HCT116 (cell line): ENCODE results near the gene AVEN. TPM values are rescaled to one million over a fixed set of nuclear protein-coding genes. Genes with fewer than 3 reads are reported as not detected.

Experiments
- ATAC-seq: fragments of 200-7000 bp; cut with Tn5 transposase; 2 replicates; pipeline ENCODE4 v1.9.1; 2020; ENCODE audit warnings: mild to moderate bottlenecking, moderate library complexity
- BruUV-seq: library from RNA; stranded (reverse); fragments of 400-500 nt; replicated peaks from 2 replicates; lab custom pipeline; 2021; lab: Mats Ljungman, UMichigan
- CTCF ChIA-PET: fragments of 300-600 bp; sonication (Branson Sonifier 250); formaldehyde crosslinking; loops from one replicate; lab custom pipeline; 2021; ENCODE audit warnings: antibody characterized with exemption; lab: Charles Lee
- POLR2A ChIA-PET: fragments of 300-600, 350-600 bp; sonication (Branson Sonifier 250); formaldehyde crosslinking; loops from one replicate; lab custom pipeline; 2021; ENCODE audit warnings: antibody characterized with exemption; lab: Charles Lee
- RAD21 ChIA-PET, 2 experiments: fragments of 300-600 bp; sonication (Branson Sonifier 250); formaldehyde crosslinking; loops; one replicate each; lab custom pipeline; 2023; ENCODE audit warnings: low total read pairs in 2 of 2; ENCODE audit not compliant: uncharacterized antibody in 2 of 2, unreplicated experiment in 2 of 2, low non-redundant PET in 1 of 2; lab: Charles Lee
- DNase-seq: peaks from one replicate; pipeline ENCODE4 v3.0.0-alpha.2; 2010; ENCODE audit warnings: low read depth, low spot score
- H2AFZ ChIP-seq: fragments of 200-600 bp; shearing (Covaris generic), sonication (generic); 2 replicates; pipeline ENCODE4 v1.6.1; 2017; ENCODE audit warnings: low read depth, mixed run types, mixed read lengths, antibody characterized with exemption, low read length; ENCODE audit not compliant: poor library complexity, severe bottlenecking
- H3K27ac ChIP-seq: 2 replicates; pipeline ENCODE4 v1.5.1; 2012; ENCODE audit warnings: low read depth, low read length
- H3K27me3 ChIP-seq: fragments of 200-600 bp; sonication (generic); 2 replicates; pipeline ENCODE4 v1.6.1; 2016; ENCODE audit warnings: mixed run types, low read length, mixed read lengths; ENCODE audit not compliant: insufficient read depth
- H3K36me3 ChIP-seq, 2 experiments: fragments of 200-500 bp in 1 of 2; fragments of 200-600 bp in 1 of 2; sonication (Bioruptor generic) in 1 of 2; sonication (generic) in 1 of 2; 2 replicates each; pipeline versions ENCODE4 v1.5.1 to v1.6.1; 2014 to 2016; ENCODE audit warnings: low read length in 2 of 2, inconsistent platforms in 1 of 2, mixed read lengths in 1 of 2, mixed run types in 1 of 2; ENCODE audit not compliant: insufficient read depth in 2 of 2, control insufficient read depth in 1 of 2
- H3K4me1 ChIP-seq, 2 experiments: fragments of 200-600 bp in 1 of 2; sonication (generic) in 1 of 2; 2 replicates each; pipeline versions ENCODE4 v1.5.1 to v1.6.1; 2012 to 2017; ENCODE audit warnings: low read length in 2 of 2, inconsistent platforms in 1 of 2, mild to moderate bottlenecking in 1 of 2, mixed read lengths in 1 of 2, mixed run types in 1 of 2, moderate library complexity in 1 of 2; ENCODE audit not compliant: insufficient read depth in 2 of 2, control insufficient read depth in 1 of 2
- H3K4me2 ChIP-seq: fragments of 200-600 bp; sonication (generic); 2 replicates; pipeline ENCODE4 v1.6.1; 2017; ENCODE audit warnings: mixed run types, low read length, mixed read lengths
- H3K4me3 ChIP-seq, 2 experiments: fragments of 200-600 bp in 1 of 2; sonication (generic) in 1 of 2; replicated peaks in 1 of 2; 2 replicates each; pipeline ENCODE4 v1.5.1; 2011 to 2016; ENCODE audit warnings: low read length in 2 of 2, control low read depth in 1 of 2, low read depth in 1 of 2, mild to moderate bottlenecking in 1 of 2, mixed read lengths in 1 of 2, mixed run types in 1 of 2
- H3K79me2 ChIP-seq: fragments of 200-600 bp; sonication (generic); 2 replicates; pipeline ENCODE4 v1.6.1; 2017; ENCODE audit warnings: mild to moderate bottlenecking, mixed run types, low read length, moderate library complexity, mixed read lengths; ENCODE audit not compliant: insufficient read depth
- H3K9ac ChIP-seq: fragments of 200-600 bp; sonication (generic); 2 replicates; pipeline ENCODE4 v1.6.1; 2016; ENCODE audit warnings: low read length, mixed read lengths
- H3K9me2 ChIP-seq: fragments of 200-600 bp; sonication (generic), shearing (Covaris generic); 2 replicates; pipeline ENCODE4 v1.6.1; 2017; ENCODE audit warnings: mixed run types, mild to moderate bottlenecking, moderate library complexity; ENCODE audit not compliant: insufficient read depth
- H3K9me3 ChIP-seq, 2 experiments: fragments of 200-500 bp in 1 of 2; fragments of 200-600 bp in 1 of 2; sonication (Bioruptor generic) in 1 of 2; sonication (generic) in 1 of 2; 2 replicates each; pipeline ENCODE4 v1.6.1; 2014 to 2017; ENCODE audit warnings: low read length in 2 of 2, mixed read lengths in 2 of 2, inconsistent platforms in 1 of 2, low read depth in 1 of 2, mild to moderate bottlenecking in 1 of 2, mixed run types in 1 of 2, moderate library complexity in 1 of 2; ENCODE audit not compliant: control insufficient read depth in 1 of 2, insufficient read depth in 1 of 2
- H4K20me1 ChIP-seq: fragments of 200-600 bp; sonication (generic), shearing (Covaris generic); 2 replicates; pipeline ENCODE4 v1.6.1; 2017; ENCODE audit warnings: mixed run types, mild to moderate bottlenecking, moderate library complexity; ENCODE audit not compliant: insufficient read depth
- CEBPB ChIP-seq: IDR thresholded peaks from 2 replicates; pipeline ENCODE4 v1.6.1; 2012; ENCODE audit warnings: low read depth
- EGR1 ChIP-seq: IDR thresholded peaks from 2 replicates; pipeline ENCODE4 v1.6.1; 2012; ENCODE audit warnings: low read depth
- EZH2 ChIP-seq: fragments of 200-600 bp; sonication (generic); IDR thresholded peaks from 2 replicates; pipeline ENCODE4 v1.6.1; 2017; ENCODE audit warnings: antibody characterized with exemption, mixed run types
- EZH2phosphoT487 ChIP-seq: fragments of 200-600 bp; IDR thresholded peaks from 2 replicates; pipeline ENCODE4 v1.6.1; 2018; ENCODE audit warnings: antibody characterized with exemption, borderline replicate concordance
- POLR2A ChIP-seq: IDR thresholded peaks from 2 replicates; pipeline ENCODE4 v1.7.0; 2011; ENCODE audit warnings: borderline replicate concordance; ENCODE audit not compliant: insufficient read depth, insufficient read length; ENCODE audit errors: extremely low read depth
- POLR2AphosphoS5 ChIP-seq: IDR thresholded peaks from 2 replicates; pipeline ENCODE4 v1.6.1; 2011; ENCODE audit warnings: mild to moderate bottlenecking, low read depth, low read length, moderate library complexity
- RAD21 ChIP-seq: IDR thresholded peaks from 2 replicates; pipeline ENCODE4 v1.6.1; 2012; ENCODE audit warnings: low read depth, mild to moderate bottlenecking
- REST ChIP-seq: IDR thresholded peaks from 2 replicates; pipeline ENCODE4 v1.6.1; 2012; ENCODE audit warnings: low read depth
- SIN3A ChIP-seq: IDR thresholded peaks from 2 replicates; pipeline ENCODE4 v1.6.1; 2012; ENCODE audit warnings: low read depth
- SRF ChIP-seq: IDR thresholded peaks from 2 replicates; pipeline ENCODE4 v1.6.1; 2012; ENCODE audit warnings: low read depth
- YY1 ChIP-seq: IDR thresholded peaks from 2 replicates; pipeline ENCODE4 v1.6.1; 2011; ENCODE audit warnings: low read length, low read depth, moderate library complexity, mild to moderate bottlenecking; ENCODE audit not compliant: insufficient replicate concordance; ENCODE audit errors: extremely low read depth
- ZFX ChIP-seq: fragments of 450-650 bp; IDR thresholded peaks from 2 replicates; pipeline ENCODE4 v1.6.1; 2017
- intact Hi-C: fragments of 100-400 bp; cut with micrococcal nuclease; formaldehyde crosslinking; loops from 2 replicates; pipeline ENCODE4 v1.10.0; 2022
- total RNA-seq: library from RNA; stranded (reverse); gene quantifications from one replicate; pipeline ENCODE4 v1.2.1, GENCODE V29; 2021; ENCODE audit not compliant: unreplicated experiment
- TF ChIP-seq, protein P1 (sequence below), 3 experiments: fragments of 200-600 bp in 1 of 3; sonication (generic) in 1 of 3; IDR thresholded peaks in 2 of 3; conservative IDR thresholded peaks in 1 of 3; 2 replicates each; pipeline ENCODE4 v1.5.1; 2012 to 2017; ENCODE audit warnings: low read depth in 2 of 3, low read length in 2 of 3, antibody characterized with exemption in 1 of 3, borderline replicate concordance in 1 of 3, control low read depth in 1 of 3, mild to moderate bottlenecking in 1 of 3, mixed read lengths in 1 of 3, mixed run types in 1 of 3, moderate library complexity in 1 of 3; ENCODE audit not compliant: insufficient read depth in 1 of 3

The AVEN gene
- total RNA-seq, 1 experiment from 2014 or later, result 6.8 TPM

- H3K79me2 ChIP-seq, result no peaks in the 10 kb centered on the region
- no peak overlapping the region for H3K4me3 ChIP-seq
- H3K36me3 ChIP-seq, result no peaks in the 10 kb centered on the region
- no peak overlapping the region for H3K4me2 ChIP-seq
- H3K9me2 ChIP-seq, result no peaks in the 10 kb centered on the region
- ATAC-seq, result no peak
- RAD21 ChIA-PET, result no interaction called here
- BruUV-seq, result no TSS peak
- H3K27ac ChIP-seq, result no peak overlapping the region
- TF ChIP-seq CEBPB, result no peak
- no peak for TF ChIP-seq EZH2
- no peak for TF ChIP-seq POLR2A
- TF ChIP-seq RAD21, result no peak
- TF ChIP-seq SIN3A, result no peak
- TF ChIP-seq EZH2phosphoT487, result no peak
- no peak for TF ChIP-seq POLR2AphosphoS5
- no peak for TF ChIP-seq REST
- no peak for TF ChIP-seq EGR1
- TF ChIP-seq SRF, result no peak
- TF ChIP-seq ZFX, result no peak
- TF ChIP-seq, protein P1, sequence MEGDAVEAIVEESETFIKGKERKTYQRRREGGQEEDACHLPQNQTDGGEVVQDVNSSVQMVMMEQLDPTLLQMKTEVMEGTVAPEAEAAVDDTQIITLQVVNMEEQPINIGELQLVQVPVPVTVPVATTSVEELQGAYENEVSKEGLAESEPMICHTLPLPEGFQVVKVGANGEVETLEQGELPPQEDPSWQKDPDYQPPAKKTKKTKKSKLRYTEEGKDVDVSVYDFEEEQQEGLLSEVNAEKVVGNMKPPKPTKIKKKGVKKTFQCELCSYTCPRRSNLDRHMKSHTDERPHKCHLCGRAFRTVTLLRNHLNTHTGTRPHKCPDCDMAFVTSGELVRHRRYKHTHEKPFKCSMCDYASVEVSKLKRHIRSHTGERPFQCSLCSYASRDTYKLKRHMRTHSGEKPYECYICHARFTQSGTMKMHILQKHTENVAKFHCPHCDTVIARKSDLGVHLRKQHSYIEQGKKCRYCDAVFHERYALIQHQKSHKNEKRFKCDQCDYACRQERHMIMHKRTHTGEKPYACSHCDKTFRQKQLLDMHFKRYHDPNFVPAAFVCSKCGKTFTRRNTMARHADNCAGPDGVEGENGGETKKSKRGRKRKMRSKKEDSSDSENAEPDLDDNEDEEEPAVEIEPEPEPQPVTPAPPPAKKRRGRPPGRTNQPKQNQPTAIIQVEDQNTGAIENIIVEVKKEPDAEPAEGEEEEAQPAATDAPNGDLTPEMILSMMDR (IDR thresholded peaks at IDR 0.05 in 2 of 3, conservative IDR thresholded peaks at IDR 0.05 in 1 of 3; ENCODE audit: borderline replicate concordance in 1 of 3, insufficient read depth in 1 of 3, low read depth in 2 of 3, low read length in 2 of 3), result no peak
- no peak for TF ChIP-seq YY1
- H3K27me3 ChIP-seq, result no peaks in the 10 kb centered on the region
- CTCF ChIA-PET, result no interaction called here
- H3K9me3 ChIP-seq, result no peaks in the 10 kb centered on the region
- POLR2A ChIA-PET, result no interaction called here
- no peaks in the 10 kb centered on the region for H3K4me1 ChIP-seq
- H3K9ac ChIP-seq, result no peak overlapping the region
- intact Hi-C loops, result no loop called here
- H2AFZ ChIP-seq, result no peak overlapping the region
- H4K20me1 ChIP-seq, result no peaks in the 10 kb centered on the region
- no peak for DNase-seq
Measured at GRCh38 chr15:33926260-33926659, 112.7 kb downstream of the AVEN start.
